ENCODE data around the gene GNG4.
"Not testable (repeated sequence)": the region's sequence is repeated elsewhere in the genome, so short reads cannot be mapped to it uniquely, and the experiment has no call there.

GNG4 gene

DNA sequence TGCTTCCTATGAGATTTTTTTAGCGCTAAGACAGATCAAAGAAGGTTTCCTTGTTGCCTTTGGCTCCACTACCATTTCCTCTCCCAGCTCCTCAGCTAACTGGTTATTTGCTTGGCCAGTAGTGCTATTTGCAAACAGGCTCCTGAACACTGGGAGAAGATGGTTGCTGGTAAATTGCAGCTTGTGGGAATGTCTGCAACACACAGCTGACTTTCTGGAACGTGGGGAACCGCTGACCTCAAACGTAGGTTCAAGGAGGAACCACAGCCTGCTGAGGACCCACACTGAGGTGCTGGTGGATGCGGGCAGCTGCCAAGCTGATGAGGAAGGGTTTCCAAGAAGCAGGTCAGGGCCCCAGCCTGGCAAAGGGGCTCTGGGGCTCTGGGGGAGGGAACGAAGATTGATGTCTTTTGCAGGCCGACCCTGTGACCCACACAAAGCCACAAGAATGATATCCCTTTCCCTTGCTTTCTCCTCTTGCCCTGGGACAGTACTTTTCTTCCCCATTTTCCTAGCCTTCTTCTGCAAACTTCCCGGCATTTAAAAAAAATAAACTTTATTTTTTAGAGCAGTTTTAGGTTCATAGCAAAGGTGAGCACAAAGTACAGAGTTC lies 24.8 kb downstream of the GNG4 start:
- no peak for DNase-seq

DNA sequence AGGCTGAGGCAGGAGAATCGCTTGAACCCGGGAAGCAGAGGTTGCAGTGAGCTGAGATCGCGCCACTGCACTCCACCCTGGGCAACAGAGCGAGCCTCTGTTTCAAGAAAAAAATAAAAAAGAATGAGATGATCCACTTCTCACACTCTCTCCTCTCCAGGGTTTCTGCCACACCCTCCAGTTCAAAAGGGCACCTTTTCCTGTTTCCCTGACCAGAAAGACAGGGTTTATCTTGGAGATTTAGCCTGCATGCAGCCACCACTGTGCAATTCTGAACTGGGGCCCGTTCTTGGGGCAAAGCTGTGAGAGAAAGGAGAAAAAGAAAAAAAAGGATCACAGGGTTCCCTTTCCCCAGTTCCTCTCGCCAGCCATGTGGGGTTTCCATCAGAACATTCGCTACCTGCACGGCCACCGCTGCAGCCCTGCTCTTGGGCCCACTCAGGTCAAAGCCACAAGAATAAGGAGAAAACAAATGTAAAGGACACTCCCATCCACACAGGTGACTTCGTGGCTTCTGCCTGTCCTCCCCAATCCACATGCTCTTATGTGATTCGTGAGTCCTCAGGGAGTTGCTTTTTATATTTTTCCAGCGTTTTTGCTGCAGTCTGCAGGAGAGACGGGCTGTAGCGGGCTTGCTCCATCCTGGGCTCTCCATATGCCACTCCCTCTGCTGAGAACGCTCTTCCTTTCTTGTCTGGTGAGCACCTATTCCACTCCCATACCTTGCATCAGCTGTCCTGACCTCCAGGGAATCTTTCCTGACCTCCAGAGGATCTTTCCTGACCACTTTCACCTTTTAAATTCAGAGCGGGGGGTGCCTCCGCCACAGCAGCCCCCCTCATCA lies 26.4 kb downstream of the GNG4 start:
- DNase-seq = no peak

GRCh38 chr1:235619149-235619548 lies 30.4 kb downstream of the GNG4 start:
- DNase-seq = not testable (repeated sequence)

- no peak for DNase-seq
Measured at GRCh38 chr1:235617808-235618207, 31.8 kb downstream of the GNG4 start.

DNA sequence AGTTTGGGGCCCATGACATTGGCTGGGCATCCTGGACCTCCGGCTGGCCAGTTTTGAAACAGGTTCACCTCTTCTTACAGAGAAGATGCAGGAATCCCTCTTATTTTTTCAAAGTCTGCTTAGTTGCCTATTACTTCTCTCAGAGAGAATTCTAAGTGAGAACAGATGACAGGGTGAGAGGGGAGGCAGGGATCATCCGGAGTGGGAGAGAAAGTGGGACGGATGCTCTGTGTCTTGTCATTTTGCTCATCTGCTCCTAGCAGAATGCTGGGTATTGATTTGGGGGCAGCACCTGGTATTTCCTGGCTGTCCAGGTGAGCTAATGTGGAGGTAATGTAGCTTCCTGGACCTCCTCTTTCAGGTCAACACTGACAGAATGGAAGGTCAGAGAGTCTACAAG lies 32.4 kb downstream of the GNG4 start:
- DNase-seq = no peak

DNA sequence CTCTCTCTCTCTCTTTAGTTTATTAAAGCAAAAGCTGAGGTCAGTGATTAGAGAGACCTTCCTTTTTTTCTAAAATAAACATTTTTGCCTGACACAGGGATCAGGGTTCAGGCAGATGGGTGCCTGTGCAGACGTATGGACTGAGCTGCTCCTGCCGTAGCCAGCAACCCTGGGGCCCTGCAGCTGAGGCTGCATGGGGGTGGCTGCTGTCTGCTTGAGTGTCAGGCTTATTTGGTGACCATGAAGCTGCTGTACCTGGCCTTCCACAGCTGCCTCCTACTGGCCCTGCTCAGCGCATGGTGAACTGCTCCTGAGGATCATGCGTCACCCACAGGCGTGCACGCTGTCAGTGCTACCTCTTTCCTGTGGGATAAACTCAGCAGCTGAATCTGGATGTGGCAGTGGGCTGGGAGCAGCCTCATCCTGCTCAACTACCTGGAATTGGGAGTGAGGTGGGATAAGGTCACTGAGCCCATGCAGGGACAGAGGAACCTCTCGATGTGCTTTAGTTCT lies 35.1 kb downstream of the GNG4 start:
- no peak for DNase-seq

DNA sequence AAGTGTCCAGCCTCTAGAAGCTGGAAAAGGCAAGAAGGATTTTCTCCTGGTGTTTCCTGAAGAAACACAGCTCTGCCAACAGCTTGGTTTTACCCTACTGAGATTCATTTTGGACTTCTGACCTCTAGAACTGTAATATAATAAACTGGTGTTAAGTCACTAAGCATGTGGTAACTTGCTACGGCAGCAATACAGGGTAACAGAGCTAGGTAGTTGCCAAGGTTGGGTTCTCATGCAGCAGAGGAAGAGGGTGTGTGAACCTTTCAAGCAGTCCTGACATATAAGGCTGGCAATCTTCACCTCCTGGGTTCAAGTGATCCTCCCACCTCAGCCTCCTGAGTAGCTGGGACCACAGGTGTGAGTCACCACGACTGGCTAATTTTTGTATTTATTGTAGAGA lies 36.0 kb downstream of the GNG4 start:
- no peak for DNase-seq

DNA sequence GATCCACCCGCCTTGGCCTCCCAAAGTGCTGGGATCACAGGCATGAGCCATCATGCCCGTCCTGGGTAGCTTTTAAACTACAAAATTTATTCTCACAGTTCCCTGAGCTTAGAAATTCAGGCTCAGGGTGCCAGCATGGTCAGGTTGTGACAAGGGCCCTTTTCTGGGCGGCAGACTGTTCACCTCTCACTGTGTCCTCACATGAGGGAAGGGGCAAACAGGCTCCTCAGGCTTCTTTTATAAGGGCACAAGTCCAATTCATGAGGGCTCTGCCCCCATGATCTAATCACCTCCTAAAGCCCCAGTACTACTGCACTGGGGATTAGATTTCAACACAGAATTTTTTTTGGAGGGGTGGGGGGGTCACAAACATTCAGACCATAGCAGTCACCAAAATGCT lies 36.8 kb downstream of the GNG4 start:
- DNase-seq = no peak

- DNase-seq = no peak
Measured at GRCh38 chr1:235610157-235610556, 39.4 kb downstream of the GNG4 start.

DNA sequence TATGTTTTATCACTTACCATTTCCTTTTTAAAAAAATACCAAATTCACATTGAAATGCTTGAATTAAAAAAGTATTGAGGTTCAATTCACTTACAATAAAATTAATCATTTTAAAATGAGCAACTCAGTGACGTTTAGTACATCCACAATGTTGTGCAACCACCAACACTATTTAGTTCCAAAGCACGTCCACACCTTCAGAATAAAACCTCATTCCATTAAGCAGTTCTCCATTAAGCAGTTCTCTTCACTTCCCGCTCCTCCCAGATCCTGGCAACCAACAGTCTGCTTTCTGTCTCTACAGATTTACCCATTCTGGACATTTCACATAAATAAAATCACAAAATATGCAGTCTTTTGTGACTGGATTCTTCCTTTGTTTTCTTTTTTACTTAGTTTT lies 41.3 kb downstream of the GNG4 start:
- no peak for DNase-seq

GRCh38 chr1:235607284-235607683 lies 42.3 kb downstream of the GNG4 start:
- DNase-seq = no peak

DNA sequence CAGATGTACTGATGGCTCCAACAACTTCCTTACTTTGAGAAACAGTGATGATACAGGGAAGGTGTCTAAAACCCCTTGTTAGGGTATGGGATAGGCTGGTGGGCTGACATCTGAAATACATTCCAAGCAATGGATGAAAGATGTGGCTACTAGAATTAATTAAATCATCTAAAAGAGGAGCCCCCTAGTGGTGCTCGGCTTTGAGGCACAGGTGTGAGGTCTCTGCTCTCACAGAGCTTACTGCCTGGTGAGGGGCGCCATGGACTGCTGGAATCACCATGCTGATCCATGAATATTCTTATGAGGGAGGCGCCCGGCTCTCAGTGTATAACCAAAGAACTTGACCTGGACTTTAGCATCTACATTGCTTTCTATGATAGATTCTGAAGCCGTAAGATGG lies 48.5 kb downstream of the GNG4 start:
- DNase-seq = peak in 1 of 2 donors; percentile 3

- DNase-seq = no peak
Measured at GRCh38 chr1:235599536-235599935, 50.0 kb downstream of the GNG4 start.

- DNase-seq = no peak
Measured at GRCh38 chr1:235597867-235598553, 51.6 kb downstream of the GNG4 start.

- no peak for DNase-seq
Measured at GRCh38 chr1:235595079-235595478, 54.5 kb downstream of the GNG4 start.

- DNase-seq = not testable (repeated sequence)
Measured at GRCh38 chr1:235594281-235594895, 55.2 kb downstream of the GNG4 start.

DNA sequence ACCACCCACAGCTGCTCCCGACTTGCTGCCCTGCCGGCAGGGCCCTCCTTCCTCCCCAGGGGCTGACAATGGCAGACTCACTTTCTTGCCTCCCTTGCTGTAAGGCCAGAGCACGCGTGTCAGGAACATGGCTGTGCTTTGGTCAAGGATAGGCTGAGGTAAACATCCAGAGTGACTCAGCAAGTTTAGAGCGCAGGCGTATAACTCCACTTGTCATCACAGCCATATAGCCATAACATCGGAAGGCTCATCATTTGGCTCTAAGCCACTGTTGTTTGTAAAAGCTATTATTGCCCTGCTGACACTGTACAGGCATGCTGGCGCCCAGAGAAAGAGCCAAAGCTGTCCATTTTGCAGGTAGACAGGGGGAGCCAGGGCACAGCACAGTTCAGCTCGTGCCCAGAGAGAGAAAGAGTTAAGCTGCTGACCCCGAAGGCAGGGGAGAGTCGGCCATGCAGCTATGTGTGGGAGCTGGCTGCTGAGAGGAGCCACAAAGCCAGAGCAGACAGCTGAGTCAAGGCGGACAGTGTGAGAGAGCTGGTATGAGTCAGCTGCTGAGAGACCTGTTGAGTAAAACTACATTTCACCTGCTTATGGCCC lies 60.6 kb downstream of the GNG4 start:
- DNase-seq = no peak

GRCh38 chr1:235588156-235588555 lies 61.4 kb downstream of the GNG4 start:
- DNase-seq = no peak

DNA sequence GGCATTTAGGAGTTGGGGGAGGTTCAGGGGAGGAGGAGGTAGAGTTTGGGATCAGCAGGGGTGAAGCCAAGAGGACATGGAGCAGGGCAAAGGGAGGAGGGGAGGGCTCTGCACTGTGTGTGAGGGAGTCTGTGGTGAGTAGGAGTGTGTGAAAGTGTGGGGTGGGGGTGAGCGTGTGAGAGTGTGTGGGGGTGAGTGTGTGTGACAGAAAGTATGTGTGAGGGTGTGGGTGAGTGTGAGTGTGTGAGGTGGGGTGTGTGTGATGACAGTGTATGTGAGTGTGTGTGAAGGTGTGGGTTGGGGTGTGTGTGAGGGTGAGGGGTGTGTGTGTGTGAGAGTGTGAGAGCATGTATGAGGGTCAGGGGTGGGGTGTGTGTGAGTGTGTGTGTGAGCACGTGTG lies 62.6 kb downstream of the GNG4 start:
- DNase-seq = no peak

GRCh38 chr1:235586413-235586812 lies 63.2 kb downstream of the GNG4 start:
- no peak for DNase-seq

DNA sequence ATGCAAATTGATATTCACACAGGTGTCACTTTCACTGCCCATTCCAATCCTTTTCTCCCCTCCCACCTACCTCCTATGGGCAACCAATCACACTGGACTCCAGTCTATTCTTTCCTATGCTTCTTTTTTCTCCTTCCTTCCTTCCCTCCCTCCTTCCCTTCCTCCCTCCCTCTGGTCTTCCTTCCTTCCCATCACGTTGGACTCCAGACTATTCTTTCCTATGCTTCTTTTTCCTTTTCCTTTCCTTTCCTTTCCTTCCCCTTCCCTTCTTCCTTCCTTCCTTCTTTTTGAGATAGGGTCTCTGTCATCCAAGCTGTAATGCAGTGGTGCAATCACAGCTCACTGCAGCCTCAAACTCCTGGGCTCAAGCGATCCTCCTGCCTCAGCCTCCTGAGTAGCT lies 64.6 kb downstream of the GNG4 start:
- DNase-seq = no peak

DNA sequence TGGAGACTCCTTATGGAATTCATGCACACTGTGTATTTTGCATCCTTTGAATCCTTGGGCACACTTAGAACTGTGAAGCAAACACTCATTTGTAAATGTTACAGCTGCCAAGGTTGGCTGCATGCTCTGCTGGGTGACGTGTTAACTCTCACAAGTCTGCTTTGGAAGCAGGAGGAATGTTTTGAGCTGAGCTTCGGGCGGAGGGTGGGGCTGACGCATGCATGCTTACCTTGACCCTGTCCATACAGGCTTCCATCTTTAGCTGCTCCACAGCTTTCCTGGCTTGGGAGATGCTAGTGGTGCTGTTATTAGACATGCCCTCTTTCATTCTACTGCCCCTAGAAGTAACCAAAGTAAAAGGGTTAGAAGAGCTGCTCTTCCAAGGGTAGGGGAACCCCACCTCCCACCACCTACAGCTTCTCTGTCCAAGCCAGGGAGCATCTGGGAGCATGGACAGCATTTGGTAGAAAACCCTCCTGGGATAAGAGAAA lies 66.0 kb downstream of the GNG4 start:
- DNase-seq = no peak

DNA sequence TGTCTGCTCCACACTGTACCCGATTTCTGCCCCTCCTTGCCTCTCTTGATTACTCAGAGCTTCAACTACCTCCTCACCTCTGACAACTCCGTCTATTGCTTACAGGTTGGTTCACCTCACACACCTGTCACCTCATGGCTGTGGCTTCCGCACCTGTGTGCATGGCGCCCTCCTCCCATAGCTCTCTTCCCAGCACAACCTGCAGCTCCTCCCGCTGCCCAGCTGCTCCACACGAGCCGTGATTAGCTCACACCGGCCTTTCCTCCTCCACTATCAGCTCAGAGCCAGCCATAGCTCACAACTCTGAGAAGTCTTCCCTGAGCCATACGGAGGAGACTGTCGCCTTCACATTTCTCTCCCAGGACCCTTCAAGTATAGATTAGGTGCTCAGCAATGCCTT lies 67.5 kb downstream of the GNG4 start:
- DNase-seq = no peak
